Ovary (tissue), 3 donors: ENCODE results near the gene YARS1.

ENCODE experiments used
- EP300 ChIP-seq: sonication (generic); formaldehyde crosslinking; IDR thresholded peaks from one replicate; pipeline ENCODE4 v1.6.1; 2017; ENCODE audit warnings: antibody characterized with exemption
- POLR2A ChIP-seq: fragments of 450-650 bp; IDR thresholded peaks from one replicate; pipeline ENCODE4 v1.6.1; 2017; ENCODE audit warnings: antibody characterized with exemption, mild to moderate bottlenecking, moderate library complexity
- TF ChIP-seq, protein P1 (sequence below), 3 donors: fragments of 450-650 bp in 2 of 3; fragments of 200-600 bp in 1 of 3; IDR thresholded peaks; one replicate each; pipeline versions ENCODE4 v1.5.1 to v1.8.0; 2016 to 2022; ENCODE audit warnings: antibody characterized with exemption in 3 of 3, mild to moderate bottlenecking in 1 of 3
- donor health status: DM: no; HTN: no; CAD: no.

DNA sequence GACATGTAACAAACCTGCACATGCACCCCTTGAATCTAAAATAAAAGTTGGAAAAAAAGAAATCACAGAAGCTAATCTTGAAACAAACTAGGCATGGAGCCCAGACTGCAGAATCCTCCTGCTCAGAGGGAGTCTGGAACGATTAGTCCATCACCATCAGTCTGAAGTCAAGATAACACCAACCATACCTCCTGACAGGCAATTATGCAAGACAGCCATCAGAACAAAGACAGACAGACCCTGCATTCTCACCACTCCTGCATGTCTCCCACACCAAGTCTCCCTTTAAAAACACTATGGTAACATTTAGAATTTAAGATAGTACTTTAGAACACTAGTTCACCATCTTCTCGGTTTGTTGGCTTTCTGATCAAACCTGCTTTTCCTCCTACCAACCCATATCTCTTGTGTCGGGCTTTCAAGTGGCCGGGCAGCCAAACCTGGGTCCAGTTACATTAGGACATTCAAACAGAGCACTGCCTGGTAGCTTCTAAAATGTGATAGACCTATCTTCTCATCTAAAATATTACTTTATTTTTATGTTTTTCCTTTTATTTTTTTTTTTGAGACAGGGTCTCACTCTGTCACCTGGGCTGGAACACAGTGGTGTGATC is 10.1 kb downstream of the YARS1 start:
- TF ChIP-seq, protein P1, sequence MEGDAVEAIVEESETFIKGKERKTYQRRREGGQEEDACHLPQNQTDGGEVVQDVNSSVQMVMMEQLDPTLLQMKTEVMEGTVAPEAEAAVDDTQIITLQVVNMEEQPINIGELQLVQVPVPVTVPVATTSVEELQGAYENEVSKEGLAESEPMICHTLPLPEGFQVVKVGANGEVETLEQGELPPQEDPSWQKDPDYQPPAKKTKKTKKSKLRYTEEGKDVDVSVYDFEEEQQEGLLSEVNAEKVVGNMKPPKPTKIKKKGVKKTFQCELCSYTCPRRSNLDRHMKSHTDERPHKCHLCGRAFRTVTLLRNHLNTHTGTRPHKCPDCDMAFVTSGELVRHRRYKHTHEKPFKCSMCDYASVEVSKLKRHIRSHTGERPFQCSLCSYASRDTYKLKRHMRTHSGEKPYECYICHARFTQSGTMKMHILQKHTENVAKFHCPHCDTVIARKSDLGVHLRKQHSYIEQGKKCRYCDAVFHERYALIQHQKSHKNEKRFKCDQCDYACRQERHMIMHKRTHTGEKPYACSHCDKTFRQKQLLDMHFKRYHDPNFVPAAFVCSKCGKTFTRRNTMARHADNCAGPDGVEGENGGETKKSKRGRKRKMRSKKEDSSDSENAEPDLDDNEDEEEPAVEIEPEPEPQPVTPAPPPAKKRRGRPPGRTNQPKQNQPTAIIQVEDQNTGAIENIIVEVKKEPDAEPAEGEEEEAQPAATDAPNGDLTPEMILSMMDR (IDR thresholded peaks at IDR 0.05), result no peak
- no peak for TF ChIP-seq POLR2A
- no peak for TF ChIP-seq EP300
